WI38 (cell line): ENCODE results near the gene EEF1A2.

Experiments
- H3K4me3 ChIP-seq: 2 replicates; pipeline ENCODE4 v1.5.1; 2011; ENCODE audit warnings: low read depth, mild to moderate bottlenecking, control low read depth, low read length
- CTCF ChIP-seq: IDR thresholded peaks from 2 replicates; pipeline ENCODE4 v1.5.1; 2012; ENCODE audit warnings: low read depth, mild to moderate bottlenecking, control low read depth, low read length

EEF1A2 gene

GRCh38 chr20:63487781-63488241 lies 11.1 kb downstream of the EEF1A2 start:
- H3K4me3 ChIP-seq = no peak overlapping the region
- no peak for TF ChIP-seq CTCF

- H3K4me3 ChIP-seq = no peak overlapping the region
- no peak for TF ChIP-seq CTCF
Measured at GRCh38 chr20:63487116-63487764, 11.6 kb downstream of the EEF1A2 start.

- no peak for TF ChIP-seq CTCF
- no peak overlapping the region for H3K4me3 ChIP-seq
Measured at GRCh38 chr20:63486300-63486855, 12.5 kb downstream of the EEF1A2 start.

GRCh38 chr20:63484651-63485403 lies 14.1 kb downstream of the EEF1A2 start:
- no peak for TF ChIP-seq CTCF
- no peak overlapping the region for H3K4me3 ChIP-seq

GRCh38 chr20:63484236-63484635 lies 14.6 kb downstream of the EEF1A2 start:
- no peak for TF ChIP-seq CTCF
- H3K4me3 ChIP-seq = no peak overlapping the region

GRCh38 chr20:63483834-63484233 lies 15.0 kb downstream of the EEF1A2 start:
- TF ChIP-seq CTCF = no peak
- no peak overlapping the region for H3K4me3 ChIP-seq
